ENCODE data around the gene RASSF3.
"Not testable (repeated sequence)": the region's sequence is repeated elsewhere in the genome, so short reads cannot be mapped to it uniquely, and the experiment has no call there.

Gene RASSF3

DNA sequence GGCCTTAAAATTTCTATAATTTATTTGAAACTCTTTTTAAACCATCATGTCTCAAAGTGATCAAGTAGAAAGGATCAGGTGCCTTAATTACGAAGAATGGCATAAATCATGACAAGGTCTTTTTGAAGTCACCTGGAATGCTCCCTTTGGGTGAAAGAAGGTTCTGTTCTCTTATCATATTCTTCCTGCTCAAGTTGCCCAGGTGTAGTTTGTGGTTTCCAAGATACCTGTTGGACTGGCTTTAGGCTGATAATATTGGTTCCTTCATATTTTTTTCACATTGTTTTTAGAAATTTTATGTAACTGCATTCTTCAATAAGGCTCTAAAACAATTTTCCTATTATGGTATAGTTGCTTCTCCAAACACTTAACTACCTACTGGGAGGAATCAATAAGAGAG, 29.2 kb downstream of the RASSF3 start:
- H3K27ac Mint-ChIP-seq = peak overlapping the region; percentile 94
- peaks cover 6% of the 10 kb centered on the region for H3K36me3 Mint-ChIP-seq
- peaks cover 81% of the 10 kb centered on the region for H3K4me1 Mint-ChIP-seq
- H3K27me3 Mint-ChIP-seq = no peaks in the 10 kb centered on the region
- H3K9me3 Mint-ChIP-seq = peaks cover 4% of the 10 kb centered on the region
- no peak overlapping the region for H3K4me3 Mint-ChIP-seq

DNA sequence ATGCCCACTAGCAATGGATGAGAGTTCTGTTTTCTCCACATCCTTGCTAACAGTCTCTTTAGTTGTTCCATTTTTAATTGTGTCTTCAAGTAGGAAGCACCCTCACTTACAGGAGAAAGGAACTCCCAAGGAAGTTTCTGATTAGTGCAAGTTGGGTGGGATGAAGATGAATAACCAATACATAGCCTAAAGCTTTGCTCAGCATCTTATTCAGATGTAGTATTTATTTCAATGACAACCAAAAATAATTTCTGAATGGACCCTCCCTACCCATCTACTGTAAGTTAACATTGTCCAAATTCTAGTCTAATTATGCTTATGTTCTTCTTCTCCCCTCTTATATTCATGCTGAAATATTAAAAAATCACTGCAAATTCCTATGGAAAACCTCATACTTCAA, 36.0 kb downstream of the RASSF3 start:
- no peaks in the 10 kb centered on the region for H3K9me3 Mint-ChIP-seq
- H3K4me3 Mint-ChIP-seq = peak overlapping the region; percentile 23
- peak overlapping the region; percentile 88 for H3K27ac Mint-ChIP-seq
- H3K27me3 Mint-ChIP-seq = no peaks in the 10 kb centered on the region
- H3K4me1 Mint-ChIP-seq = peaks cover 76% of the 10 kb centered on the region
- peaks cover 7% of the 10 kb centered on the region for H3K36me3 Mint-ChIP-seq

DNA sequence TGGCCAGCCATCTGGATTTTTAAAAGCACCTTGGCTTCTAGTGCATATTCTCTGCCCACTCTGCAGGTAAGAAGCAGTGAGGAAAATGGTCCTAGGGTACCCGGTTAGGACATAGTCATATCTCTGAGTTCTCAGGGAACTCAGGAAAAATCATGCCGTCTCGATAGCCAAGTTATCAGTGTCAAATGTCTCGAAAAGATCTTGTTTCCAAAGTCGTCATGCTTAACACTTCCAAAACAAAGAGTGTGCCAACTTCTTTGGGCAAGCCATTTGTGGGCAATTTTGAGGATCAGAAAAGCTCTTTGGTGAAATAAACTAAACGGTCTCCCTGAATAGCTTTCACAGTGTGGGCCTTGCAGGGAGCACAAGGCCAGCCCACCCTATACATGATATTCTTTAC, 39.2 kb downstream of the RASSF3 start:
- Mint-ChIP-seq H3K27me3 (no peaks in the 10 kb centered on the region), H3K4me1 (peaks cover 78% of the 10 kb centered on the region), H3K4me3 (peak overlapping the region; percentile 1), H3K27ac (peak overlapping the region; percentile 86), H3K9me3 (no peaks in the 10 kb centered on the region), H3K36me3 (peaks cover 7% of the 10 kb centered on the region)

DNA sequence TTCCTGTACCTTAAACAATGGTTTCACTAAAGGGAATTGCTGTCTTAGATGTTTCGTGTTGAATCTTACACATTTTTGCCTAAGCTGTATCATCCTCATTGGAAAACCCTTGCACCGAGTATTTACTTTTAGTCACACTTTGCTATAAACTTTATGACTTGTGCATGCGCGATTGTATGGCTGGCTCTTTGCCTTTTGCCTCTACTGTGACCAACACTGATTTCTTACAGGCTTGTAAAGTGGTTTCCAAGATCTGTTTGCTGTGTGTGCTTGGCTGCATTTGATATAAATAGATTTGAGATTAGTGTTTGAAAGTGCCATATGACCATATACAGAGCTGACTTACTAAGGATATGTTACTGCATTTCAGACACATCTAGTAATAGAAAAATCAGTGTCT, 40.5 kb downstream of the RASSF3 start:
- peaks cover 7% of the 10 kb centered on the region for H3K36me3 Mint-ChIP-seq
- H3K27ac Mint-ChIP-seq = peak overlapping the region; percentile 76
- H3K4me3 Mint-ChIP-seq = peak overlapping the region; percentile 0
- no peaks in the 10 kb centered on the region for H3K9me3 Mint-ChIP-seq
- peaks cover 74% of the 10 kb centered on the region for H3K4me1 Mint-ChIP-seq
- H3K27me3 Mint-ChIP-seq = no peaks in the 10 kb centered on the region

DNA sequence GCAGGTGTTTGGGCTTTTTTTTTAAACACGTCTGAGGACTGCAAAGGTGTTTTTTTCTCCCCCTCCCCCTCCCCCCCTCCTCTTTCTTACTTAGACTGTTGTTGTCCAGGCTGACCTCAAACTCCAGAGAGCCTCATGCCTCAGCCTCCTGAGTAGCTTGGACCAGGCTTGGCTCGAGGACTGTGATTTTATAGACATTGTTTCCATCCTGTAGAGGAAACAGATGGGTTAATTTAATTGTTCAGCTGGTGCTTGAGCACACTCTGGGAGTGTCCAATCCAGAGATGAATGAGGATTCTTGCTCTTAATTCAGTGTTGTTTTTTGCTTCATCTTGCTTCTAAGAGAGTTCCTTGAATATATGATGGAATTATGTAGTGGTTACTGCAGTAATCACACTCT, 42.1 kb downstream of the RASSF3 start:
- Mint-ChIP-seq H3K36me3 (peaks cover 9% of the 10 kb centered on the region), H3K4me1 (peaks cover 78% of the 10 kb centered on the region), H3K9me3 (no peaks in the 10 kb centered on the region), H3K27me3 (no peaks in the 10 kb centered on the region), H3K27ac (peak overlapping the region; percentile 86), H3K4me3 (no peak overlapping the region)

DNA sequence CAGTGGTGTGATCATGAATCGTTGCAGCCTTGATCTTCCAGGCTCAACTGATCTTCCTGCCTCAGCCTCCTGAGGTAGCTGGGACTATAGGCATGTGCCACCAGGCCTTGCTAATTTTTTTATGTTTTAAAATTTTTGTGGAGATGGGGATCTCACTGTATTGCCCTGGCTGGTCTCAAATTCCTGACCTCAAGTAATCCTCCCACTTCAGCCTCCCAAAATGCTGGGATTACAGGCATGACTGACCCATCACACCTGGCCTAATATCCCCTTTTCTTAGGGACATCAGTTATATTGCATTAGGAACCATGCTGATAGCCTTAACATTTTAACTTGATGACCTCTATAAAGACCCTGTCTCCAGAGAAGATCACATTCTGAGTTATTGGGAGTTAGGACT, 42.8 kb downstream of the RASSF3 start:
- peaks cover 8% of the 10 kb centered on the region for H3K36me3 Mint-ChIP-seq
- peaks cover 79% of the 10 kb centered on the region for H3K4me1 Mint-ChIP-seq
- H3K27me3 Mint-ChIP-seq = no peaks in the 10 kb centered on the region
- no peak overlapping the region for H3K4me3 Mint-ChIP-seq
- H3K27ac Mint-ChIP-seq = peak overlapping the region; percentile 86
- H3K9me3 Mint-ChIP-seq = peaks cover 1% of the 10 kb centered on the region

DNA sequence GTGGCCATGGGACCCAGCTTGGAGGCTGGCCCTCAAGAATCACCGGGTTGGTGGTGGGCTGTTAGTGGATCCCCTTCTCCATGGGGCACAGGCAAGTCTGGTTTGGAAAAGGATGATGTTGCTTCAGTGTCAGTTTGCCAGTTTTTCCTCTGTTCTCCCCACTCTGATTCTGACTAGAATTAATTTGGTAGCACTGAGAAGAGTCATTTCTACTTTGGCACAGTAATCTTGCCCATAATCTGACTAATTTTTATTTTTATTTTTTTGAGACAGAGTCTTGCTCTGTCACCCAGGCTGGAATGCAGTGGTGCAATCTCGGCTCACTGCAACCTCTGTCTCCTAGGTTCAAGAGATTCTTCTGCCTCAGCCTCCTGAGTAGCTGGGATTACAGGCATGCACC, 43.6 kb downstream of the RASSF3 start:
- not testable (repeated sequence) for H3K36me3 Mint-ChIP-seq, H3K9me3 Mint-ChIP-seq, H3K27me3 Mint-ChIP-seq, H3K4me3 Mint-ChIP-seq
- Mint-ChIP-seq H3K4me1 (peaks cover 84% of the 10 kb centered on the region), H3K27ac (peak overlapping the region; percentile 86)

DNA sequence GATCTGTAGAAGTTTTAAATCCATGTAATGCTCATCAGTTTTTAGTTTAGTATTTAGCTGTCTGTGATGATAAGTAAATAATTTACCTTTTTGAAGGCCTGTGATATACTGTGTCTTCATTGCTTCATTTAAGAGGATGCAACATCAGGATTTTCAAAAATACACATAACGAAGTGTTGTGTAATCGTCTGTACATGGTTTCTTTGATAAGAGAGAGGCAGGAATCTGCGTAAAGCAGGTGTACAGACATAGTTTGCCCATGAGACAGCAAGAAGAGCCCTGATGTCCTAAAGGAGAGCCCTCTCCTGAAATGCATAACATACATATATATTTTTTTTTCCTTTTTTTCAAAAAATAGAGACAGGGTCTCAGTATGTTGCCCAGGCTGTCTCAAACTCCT, 44.8 kb downstream of the RASSF3 start:
- Mint-ChIP-seq H3K36me3 (peaks cover 8% of the 10 kb centered on the region), H3K27ac (peak overlapping the region; percentile 93), H3K4me3 (peak overlapping the region; percentile 40)

DNA sequence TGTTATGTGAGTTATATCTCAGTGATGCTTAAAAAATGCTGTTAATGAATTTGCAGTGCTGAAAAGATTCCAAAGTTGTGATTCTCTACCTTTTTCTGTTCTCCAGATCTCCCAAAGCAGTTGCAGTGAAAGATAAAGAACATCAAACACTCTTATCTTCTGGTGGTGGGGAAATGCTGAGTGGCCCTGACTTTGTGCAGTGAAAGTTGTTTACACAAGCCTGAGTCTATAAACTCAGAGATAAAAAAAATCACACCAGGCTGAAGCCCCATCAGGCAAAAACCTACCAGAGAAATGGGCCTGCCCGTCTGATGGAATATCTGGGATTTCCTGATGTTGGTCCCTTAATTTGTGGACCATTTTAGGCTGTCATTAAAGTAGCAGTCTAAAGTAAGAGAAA, 46.1 kb downstream of the RASSF3 start:
- Mint-ChIP-seq H3K36me3 (peaks cover 6% of the 10 kb centered on the region), H3K9me3 (peaks cover 4% of the 10 kb centered on the region), H3K27me3 (no peaks in the 10 kb centered on the region), H3K4me3 (peak overlapping the region; percentile 37), H3K4me1 (peaks cover 88% of the 10 kb centered on the region), H3K27ac (peak overlapping the region; percentile 95)

More for the DNA sequence above, 44.8 kb downstream of the RASSF3 start:
- Mint-ChIP-seq H3K9me3 (peaks cover 4% of the 10 kb centered on the region), H3K27me3 (no peaks in the 10 kb centered on the region), H3K4me1 (peaks cover 86% of the 10 kb centered on the region)

DNA sequence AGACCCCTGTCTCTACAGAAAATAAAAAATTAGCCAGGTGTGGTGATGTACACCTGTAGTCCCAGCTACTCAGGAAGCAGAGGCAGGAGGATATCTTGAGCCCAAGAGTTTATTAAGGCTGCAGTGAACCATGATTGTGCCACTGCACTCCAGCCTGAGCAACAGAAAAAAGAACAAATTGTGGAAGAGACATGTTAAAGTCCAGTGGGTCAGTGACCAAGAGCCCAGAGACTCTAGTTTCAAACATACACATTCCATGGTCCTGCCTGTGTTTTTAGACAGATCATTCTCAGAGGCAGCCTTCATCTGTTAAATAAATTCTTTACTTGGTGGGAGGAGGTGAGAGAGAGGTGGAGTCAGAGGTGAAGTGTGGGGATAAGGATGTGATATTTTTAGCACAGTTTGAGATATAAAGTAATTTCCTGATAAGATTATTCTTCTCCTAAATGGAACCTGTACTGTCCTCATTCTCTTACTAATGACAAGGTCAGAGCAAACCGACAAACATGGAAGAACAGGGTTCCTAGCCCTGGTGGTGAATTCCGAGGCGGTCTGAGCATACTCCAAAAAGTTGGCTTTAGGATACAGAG, 48.7 kb downstream of the RASSF3 start:
- Mint-ChIP-seq H3K4me3 (no peak overlapping the region), H3K27ac (peak overlapping the region; percentile 95), H3K4me1 (peaks cover 87% of the 10 kb centered on the region)

DNA sequence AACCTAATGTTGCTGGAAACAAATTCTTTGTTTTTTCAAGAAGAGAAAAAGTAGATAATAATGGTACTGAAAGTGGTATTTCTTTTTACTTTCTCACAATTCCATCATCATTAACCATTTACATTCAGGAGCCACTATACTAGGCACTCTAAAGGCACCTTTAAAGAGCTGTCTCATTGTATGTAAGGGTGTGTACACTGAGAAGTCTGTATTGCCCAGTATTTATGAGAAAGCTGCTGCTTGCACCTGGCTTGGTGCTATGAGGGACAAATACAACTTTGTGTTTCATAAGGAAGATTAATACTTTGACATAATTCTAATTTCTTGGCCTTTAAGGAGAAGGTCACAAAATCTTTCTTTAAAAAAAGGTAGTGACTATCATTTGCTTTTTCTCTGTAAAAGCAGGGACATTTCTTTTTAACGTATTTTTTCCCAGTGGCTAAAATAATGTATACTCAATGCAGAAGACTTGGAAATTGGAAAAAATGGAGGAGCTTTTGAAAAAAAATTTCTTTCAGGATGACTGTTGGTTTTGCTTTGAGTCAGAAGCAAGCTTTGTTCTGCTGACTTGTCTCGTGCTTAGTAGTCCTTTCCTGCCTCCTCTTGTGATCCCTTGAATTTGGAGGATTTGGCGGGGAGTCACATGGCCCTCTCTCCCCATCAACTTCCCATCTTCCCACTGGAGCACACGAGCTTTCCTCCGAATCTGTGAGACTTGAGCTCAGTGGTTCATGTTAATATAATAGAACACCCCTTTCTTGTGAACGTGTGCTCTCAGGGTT, 50.1 kb downstream of the RASSF3 start:
- peaks cover 4% of the 10 kb centered on the region for H3K9me3 Mint-ChIP-seq
- H3K4me1 Mint-ChIP-seq = peaks cover 91% of the 10 kb centered on the region
- H3K27ac Mint-ChIP-seq = peak overlapping the region; percentile 98
- no peaks in the 10 kb centered on the region for H3K27me3 Mint-ChIP-seq
- peaks cover 6% of the 10 kb centered on the region for H3K36me3 Mint-ChIP-seq
- H3K4me3 Mint-ChIP-seq = peak overlapping the region; percentile 59

More for the DNA sequence above, 48.7 kb downstream of the RASSF3 start:
- H3K36me3 Mint-ChIP-seq = peaks cover 6% of the 10 kb centered on the region
- H3K9me3 Mint-ChIP-seq = peaks cover 4% of the 10 kb centered on the region
- H3K27me3 Mint-ChIP-seq = no peaks in the 10 kb centered on the region

DNA sequence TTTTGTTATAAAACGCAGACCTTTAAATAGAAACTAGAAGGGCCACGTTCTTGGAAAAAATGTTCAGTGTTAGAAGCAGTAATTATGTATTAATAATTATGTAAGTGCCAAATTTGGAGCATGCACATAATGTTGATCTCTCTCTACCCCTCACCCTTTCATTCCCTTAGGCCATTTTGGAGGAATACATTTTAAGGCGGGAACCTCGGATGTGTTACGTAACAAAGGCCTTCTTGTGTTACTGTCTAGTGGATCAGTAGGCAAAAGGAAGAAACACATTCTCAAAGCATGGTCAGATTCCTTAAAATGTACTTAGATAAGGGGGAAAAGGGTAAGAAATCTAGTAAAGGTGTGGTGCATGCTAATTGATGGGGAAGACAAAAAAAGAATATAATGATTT, 52.7 kb downstream of the RASSF3 start:
- H3K36me3 Mint-ChIP-seq = peaks cover 2% of the 10 kb centered on the region
- H3K27ac Mint-ChIP-seq = peak overlapping the region; percentile 62
- H3K27me3 Mint-ChIP-seq = no peaks in the 10 kb centered on the region
- no peak overlapping the region for H3K4me3 Mint-ChIP-seq
- peaks cover 3% of the 10 kb centered on the region for H3K9me3 Mint-ChIP-seq
- peaks cover 95% of the 10 kb centered on the region for H3K4me1 Mint-ChIP-seq

DNA sequence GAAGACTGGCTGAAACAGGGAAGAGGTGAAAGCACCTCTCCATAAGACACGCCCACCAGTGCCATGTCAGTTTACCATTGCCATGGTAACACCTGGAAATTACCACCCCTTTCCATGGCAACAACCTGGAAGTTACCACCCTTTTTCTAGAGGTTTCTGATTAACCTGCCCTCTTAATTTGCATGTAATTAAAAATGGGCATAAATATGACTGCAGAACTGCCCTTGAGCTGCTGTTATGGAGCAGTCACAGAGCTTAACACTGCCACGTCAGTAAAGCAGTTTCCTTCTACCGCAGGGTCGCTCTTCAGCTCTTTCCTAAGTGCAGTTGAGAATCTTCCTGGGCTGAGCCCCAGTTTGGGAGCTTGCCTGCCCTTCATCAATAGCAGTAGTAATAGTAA, 55.2 kb downstream of the RASSF3 start:
- no peaks in the 10 kb centered on the region for H3K27me3 Mint-ChIP-seq
- peak overlapping the region; percentile 82 for H3K27ac Mint-ChIP-seq
- no peaks in the 10 kb centered on the region for H3K36me3 Mint-ChIP-seq
- no peaks in the 10 kb centered on the region for H3K9me3 Mint-ChIP-seq
- peaks cover 91% of the 10 kb centered on the region for H3K4me1 Mint-ChIP-seq
- H3K4me3 Mint-ChIP-seq = peak overlapping the region; percentile 68

DNA sequence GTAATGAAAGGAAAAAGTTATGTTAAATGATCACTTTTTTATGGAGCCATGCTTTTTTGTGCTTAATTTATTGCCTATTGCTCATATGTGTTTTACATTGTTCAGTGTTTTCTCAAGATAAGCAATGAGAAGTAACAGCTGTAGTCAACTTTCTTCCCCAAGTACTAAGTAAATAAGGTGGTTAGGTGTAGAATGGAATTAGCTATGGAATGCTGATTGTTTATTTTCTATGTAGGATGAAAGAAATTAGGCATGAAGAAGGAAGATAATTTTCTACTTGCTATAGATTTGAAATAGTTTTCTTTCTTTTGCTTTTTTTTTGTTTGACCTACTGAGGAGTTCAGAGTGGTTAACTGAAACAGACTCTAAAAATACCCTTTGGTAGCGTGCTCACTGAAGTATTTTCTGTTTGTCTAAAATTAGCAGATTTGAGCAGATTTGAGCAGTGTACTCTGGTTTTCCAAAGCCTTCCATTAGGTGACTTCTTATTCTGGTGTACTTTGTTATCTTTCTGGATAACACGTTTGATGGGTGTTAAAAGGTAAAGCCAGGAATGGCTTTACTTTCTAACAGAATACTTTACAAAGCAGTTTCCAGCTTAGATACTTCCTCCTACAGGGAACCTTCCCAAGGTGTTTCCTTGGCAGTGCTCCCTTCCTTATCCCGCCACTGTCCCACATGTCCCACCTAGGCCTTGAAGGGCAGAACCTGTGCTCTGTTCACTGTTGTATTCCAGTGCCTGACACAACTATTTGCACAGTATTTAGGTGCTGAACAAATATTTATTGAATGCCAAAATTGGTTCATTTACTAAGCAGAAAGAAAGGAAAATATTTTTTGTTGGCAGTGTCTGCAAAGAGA, 56.0 kb downstream of the RASSF3 start:
- no peaks in the 10 kb centered on the region for H3K36me3 Mint-ChIP-seq
- no peaks in the 10 kb centered on the region for H3K27me3 Mint-ChIP-seq
- H3K9me3 Mint-ChIP-seq = no peaks in the 10 kb centered on the region
- peaks cover 92% of the 10 kb centered on the region for H3K4me1 Mint-ChIP-seq
- peak overlapping the region; percentile 82 for H3K27ac Mint-ChIP-seq
- H3K4me3 Mint-ChIP-seq = peak overlapping the region; percentile 68

DNA sequence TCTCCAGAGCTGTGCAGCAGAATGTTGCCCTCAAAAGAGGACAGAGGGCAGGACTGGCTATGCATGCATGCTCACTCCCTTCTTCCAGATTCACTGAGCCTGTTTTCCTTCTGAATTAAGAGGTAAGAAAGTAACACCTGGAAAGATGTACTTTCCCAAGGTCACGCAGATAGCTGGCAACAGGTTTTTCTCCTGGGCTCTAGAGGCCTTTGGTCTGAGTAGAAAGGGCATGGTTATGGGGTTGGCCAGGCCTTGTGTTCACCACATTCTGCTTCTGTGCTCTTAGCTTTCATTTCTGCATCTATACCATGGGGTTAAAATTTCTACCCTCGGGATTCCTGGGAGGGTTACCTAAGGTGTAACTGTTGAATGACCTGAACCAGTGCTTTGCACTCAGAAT, 57.5 kb downstream of the RASSF3 start:
- peak overlapping the region; percentile 84 for H3K4me3 Mint-ChIP-seq
- H3K27me3 Mint-ChIP-seq = no peaks in the 10 kb centered on the region
- no peaks in the 10 kb centered on the region for H3K36me3 Mint-ChIP-seq
- peaks cover 90% of the 10 kb centered on the region for H3K4me1 Mint-ChIP-seq
- H3K9me3 Mint-ChIP-seq = no peaks in the 10 kb centered on the region
- H3K27ac Mint-ChIP-seq = peak overlapping the region; percentile 97
